IPS-15b (cell line): ENCODE data around the gene CHST15.
"Not testable (repeated sequence)": the region's sequence is repeated elsewhere in the genome, so short reads cannot be mapped to it uniquely, and the experiment has no call there.

Experiments
- H3K27me3 ChIP-seq: one replicate; pipeline ENCODE4 v1.6.1; 2013; ENCODE audit warnings: low read length; ENCODE audit not compliant: control insufficient read depth, insufficient read depth
- H3K36me3 ChIP-seq: one replicate; pipeline ENCODE4 v1.6.1; 2013; ENCODE audit warnings: low read length; ENCODE audit not compliant: control insufficient read depth, insufficient read depth
- H3K4me1 ChIP-seq: one replicate; pipeline ENCODE4 v1.6.1; 2013; ENCODE audit warnings: mild to moderate bottlenecking, low read length; ENCODE audit not compliant: control insufficient read depth, insufficient read depth
- H3K4me3 ChIP-seq: one replicate; pipeline ENCODE4 v1.5.1; 2013; ENCODE audit warnings: low read depth, low read length
- H3K9ac ChIP-seq: one replicate; pipeline ENCODE4 v1.6.1; 2013; ENCODE audit warnings: low read depth, mild to moderate bottlenecking, low read length
- H3K9me3 ChIP-seq: one replicate; pipeline ENCODE4 v1.6.1; 2013; ENCODE audit warnings: mild to moderate bottlenecking, low read length; ENCODE audit not compliant: control insufficient read depth, insufficient read depth

The CHST15 gene

DNA sequence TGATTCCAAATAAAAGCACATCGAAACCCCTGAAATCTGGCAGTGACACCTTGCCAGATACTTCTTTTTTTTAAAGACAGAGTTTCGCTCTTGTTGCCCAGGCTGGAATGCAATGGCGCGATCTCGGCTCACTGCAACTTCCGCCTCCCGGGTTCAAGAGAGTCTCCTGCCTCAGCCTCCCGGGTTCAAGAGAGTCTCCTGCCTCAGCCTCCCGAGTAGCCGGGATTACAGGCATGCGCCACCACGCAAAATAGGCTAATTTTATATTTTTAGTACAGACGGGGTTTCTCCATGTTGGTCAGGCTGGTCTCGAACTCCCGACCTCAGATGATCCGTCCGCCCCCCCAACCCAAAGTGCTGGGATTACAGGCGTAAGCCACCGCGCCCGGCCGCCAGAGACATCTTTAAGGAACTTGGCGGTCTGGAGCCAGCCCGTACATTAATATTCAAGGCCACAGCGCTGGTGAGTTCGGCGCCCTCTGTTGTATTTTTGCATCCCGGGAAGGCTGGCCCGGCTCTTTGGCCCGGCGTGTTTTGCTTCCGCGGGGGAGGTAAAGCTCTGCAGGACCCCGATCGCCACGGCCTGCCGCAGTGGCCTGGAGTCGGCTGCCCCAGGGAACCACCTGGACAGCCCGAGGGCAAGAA, 498 bp upstream of the CHST15 start:
- not testable (repeated sequence) for H3K9ac ChIP-seq, H3K36me3 ChIP-seq, H3K9me3 ChIP-seq, H3K4me1 ChIP-seq
- Histone ChIP-seq H3K27me3 (peaks cover 20% of the 10 kb centered on the region), H3K4me3 (peak overlapping the region; percentile 59)

DNA sequence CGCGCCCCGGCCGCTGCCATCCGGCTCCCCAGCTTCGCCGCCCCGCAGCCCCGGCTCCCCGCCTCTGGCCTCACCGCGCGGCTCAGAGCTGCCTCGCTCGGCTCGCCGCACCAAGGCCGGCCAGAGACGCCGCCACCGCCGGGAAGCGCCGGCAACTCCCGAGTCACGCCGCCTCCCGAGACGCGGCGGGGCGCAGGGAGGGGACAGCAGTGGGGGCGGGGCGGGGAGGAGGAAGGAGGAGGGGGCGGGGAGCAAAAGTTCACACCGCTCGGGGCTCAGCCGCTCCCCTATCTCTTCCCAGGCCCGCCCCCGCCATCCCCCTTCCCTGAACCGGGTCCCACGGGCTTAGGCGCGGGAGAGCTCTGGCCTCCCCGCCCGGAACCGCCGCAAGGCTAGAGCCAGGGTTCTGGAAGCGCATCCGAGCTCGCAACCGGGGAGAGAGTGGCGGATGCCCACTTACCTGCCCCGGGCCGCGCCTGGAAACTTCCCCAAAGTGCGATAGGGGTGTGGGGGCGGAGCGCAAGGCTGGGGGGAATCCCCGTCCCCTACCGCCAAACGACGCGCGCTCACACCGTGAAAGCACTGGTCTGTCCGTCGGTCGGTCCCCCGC, 1.0 kb downstream of the CHST15 start:
- H3K9me3 ChIP-seq: no peaks in the 10 kb centered on the region
- H3K36me3 ChIP-seq: no peaks in the 10 kb centered on the region
- H3K4me1 ChIP-seq: peaks cover 2% of the 10 kb centered on the region
- H3K27me3 ChIP-seq: peaks cover 20% of the 10 kb centered on the region
- peak overlapping the region; percentile 64 for H3K4me3 ChIP-seq
- peak overlapping the region; percentile 37 for H3K9ac ChIP-seq

DNA sequence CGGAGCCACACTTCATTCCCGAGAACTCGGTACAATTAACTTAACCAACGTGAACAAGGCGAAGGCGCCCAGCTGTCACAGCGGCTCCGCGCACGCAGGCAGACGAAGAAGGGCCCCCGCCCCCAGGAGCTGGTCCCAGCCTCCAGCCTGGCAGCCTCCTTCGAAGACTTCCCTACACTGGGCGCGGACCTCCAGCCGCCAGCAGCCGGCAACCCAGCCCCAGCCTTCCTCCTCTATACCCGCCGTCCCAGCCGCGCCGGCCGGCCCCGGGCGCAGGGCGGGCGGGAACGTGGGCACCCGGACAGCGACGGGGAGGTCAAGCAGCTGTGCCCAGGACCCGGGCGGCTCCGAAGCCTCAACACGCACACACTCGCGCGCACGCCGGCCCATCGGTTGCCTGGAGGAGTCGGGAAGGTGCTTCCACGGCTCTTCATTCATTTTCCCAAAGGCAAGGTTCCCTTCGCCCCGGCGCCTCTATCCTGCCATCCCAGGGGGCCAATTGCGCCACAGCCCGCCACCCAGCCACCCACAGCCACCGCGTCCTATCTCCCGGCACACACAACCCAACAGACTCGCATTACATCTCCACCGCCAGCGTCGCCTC, 1.6 kb downstream of the CHST15 start:
- no peaks in the 10 kb centered on the region for H3K36me3 ChIP-seq
- H3K9ac ChIP-seq: no peak overlapping the region
- peaks cover 2% of the 10 kb centered on the region for H3K4me1 ChIP-seq
- H3K27me3 ChIP-seq: peaks cover 20% of the 10 kb centered on the region
- no peaks in the 10 kb centered on the region for H3K9me3 ChIP-seq
- peak overlapping the region; percentile 64 for H3K4me3 ChIP-seq

DNA sequence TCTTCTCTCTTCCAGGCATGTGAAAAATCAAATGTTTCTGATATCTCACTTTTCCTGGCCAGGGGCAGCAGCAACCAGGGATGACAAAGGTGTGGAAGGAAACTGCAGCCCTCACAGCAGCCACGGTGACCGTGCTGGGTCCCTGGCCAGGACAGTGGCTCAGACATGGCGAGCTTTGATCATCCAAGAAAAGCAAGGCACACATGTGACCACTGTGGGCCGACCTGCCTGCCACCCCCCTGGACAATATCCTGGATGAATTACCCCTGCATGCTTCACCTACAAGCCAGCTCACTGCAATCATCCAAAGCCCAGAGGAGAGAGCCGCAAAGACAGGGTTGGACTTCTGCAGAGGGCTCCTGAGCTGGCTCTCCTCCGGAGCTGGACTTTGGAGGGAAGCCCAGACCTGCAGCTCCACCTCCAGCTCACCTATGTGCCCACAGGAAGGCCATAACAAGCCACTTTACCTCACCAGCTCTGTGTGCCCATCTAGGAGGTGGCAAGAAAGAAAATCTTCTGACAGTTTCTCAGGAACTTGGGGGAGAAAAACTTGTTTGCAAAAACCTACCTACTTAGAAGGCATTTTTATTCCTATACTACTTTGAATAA, 2.7 kb downstream of the CHST15 start:
- H3K4me1 ChIP-seq: peaks cover 2% of the 10 kb centered on the region
- peaks cover 20% of the 10 kb centered on the region for H3K27me3 ChIP-seq
- no peak overlapping the region for H3K4me3 ChIP-seq
- no peak overlapping the region for H3K9ac ChIP-seq
- no peaks in the 10 kb centered on the region for H3K36me3 ChIP-seq
- H3K9me3 ChIP-seq: no peaks in the 10 kb centered on the region

DNA sequence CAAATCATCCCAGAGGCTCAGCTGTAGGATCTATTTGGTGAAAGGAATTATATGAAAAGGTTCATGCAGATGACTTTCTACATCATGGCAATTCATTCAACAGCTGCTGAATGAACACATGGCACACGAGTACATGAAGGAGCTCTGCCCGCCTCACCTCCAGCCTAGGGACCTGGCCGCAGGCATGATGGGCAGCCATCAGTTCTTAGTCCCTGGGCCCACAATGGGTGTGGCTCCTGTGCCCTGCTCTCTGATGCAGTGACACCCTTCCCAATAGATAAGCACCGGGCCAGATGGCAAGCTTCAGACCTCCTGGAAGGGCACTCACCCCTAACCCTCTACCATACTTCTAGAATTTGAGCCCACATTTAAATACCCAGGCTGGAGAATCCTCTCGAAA, 3.5 kb downstream of the CHST15 start:
- H3K27me3 ChIP-seq: peaks cover 20% of the 10 kb centered on the region
- H3K4me1 ChIP-seq: peaks cover 2% of the 10 kb centered on the region
- no peak overlapping the region for H3K9ac ChIP-seq
- H3K9me3 ChIP-seq: no peaks in the 10 kb centered on the region
- no peak overlapping the region for H3K4me3 ChIP-seq
- no peaks in the 10 kb centered on the region for H3K36me3 ChIP-seq

DNA sequence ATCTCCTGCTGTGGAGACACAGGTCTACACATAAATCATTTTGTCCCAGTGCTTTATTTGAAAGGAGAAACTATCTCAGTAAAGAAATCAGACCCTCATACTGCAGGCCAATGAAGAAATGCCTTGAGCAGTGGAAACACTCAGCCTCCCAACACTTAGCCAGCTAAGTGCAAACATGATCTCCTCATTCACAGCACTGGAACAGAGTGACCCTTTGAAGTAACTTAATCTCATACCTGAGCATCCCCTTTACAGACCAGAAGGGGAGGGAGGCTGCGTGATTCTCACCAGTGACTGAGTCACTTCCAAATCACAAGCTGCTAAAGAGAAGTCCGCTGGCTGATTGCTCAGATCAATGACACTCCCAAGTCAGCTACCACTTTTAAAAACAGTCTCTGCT, 4.5 kb downstream of the CHST15 start:
- H3K36me3 ChIP-seq: no peaks in the 10 kb centered on the region
- H3K4me3 ChIP-seq: no peak overlapping the region
- H3K9ac ChIP-seq: no peak overlapping the region
- H3K4me1 ChIP-seq: peaks cover 2% of the 10 kb centered on the region
- no peaks in the 10 kb centered on the region for H3K9me3 ChIP-seq
- H3K27me3 ChIP-seq: peaks cover 15% of the 10 kb centered on the region

DNA sequence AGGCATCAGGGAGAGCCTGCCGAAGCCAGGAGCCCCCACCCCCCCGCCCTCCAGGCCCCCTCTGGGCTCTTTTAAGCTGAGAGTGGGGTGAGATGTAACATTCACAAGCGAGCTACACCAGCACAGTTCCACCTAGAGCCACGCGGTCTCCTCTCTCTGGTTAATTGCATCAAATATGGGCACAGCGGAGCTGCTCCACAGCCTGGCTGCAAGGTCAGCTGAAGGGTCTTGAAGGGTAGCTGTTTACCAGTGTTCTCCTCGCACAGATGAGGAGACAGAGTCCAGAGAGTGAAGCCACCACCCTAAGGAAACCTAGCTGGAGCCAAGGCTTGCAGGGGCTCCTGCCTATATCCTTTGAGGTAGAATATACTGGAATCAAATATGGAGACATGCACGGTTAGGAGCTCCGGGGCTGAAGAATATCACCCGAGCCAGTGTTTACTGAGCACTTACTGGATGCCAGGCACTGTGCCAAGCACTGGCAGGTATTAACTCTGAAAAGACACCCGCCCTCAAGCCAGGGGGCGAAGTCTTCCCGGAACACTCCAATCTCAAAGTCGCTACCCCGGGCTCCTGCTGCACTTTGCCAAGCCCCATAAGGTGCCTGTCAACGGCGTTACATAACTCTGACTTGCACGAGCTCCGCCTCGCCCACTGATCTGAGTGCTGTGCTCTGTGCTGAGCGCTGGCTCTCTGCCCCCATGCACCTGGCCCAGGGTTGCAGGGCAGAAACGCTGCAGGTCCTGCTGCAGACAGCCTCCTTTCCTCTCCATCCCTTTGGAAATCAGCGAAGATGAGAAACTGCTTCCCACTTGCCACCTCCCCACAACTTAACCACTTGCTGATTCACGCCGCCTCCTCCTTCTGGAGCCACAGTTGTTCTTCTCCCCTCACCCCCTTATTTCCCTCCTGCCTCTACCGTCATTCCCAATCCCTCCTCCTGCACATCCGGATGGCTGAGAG, 5.4 kb downstream of the CHST15 start:
- H3K27me3 ChIP-seq: peaks cover 15% of the 10 kb centered on the region
- H3K4me1 ChIP-seq: peaks cover 2% of the 10 kb centered on the region
- H3K9ac ChIP-seq: no peak overlapping the region
- H3K9me3 ChIP-seq: no peaks in the 10 kb centered on the region
- no peak overlapping the region for H3K4me3 ChIP-seq
- no peaks in the 10 kb centered on the region for H3K36me3 ChIP-seq

DNA sequence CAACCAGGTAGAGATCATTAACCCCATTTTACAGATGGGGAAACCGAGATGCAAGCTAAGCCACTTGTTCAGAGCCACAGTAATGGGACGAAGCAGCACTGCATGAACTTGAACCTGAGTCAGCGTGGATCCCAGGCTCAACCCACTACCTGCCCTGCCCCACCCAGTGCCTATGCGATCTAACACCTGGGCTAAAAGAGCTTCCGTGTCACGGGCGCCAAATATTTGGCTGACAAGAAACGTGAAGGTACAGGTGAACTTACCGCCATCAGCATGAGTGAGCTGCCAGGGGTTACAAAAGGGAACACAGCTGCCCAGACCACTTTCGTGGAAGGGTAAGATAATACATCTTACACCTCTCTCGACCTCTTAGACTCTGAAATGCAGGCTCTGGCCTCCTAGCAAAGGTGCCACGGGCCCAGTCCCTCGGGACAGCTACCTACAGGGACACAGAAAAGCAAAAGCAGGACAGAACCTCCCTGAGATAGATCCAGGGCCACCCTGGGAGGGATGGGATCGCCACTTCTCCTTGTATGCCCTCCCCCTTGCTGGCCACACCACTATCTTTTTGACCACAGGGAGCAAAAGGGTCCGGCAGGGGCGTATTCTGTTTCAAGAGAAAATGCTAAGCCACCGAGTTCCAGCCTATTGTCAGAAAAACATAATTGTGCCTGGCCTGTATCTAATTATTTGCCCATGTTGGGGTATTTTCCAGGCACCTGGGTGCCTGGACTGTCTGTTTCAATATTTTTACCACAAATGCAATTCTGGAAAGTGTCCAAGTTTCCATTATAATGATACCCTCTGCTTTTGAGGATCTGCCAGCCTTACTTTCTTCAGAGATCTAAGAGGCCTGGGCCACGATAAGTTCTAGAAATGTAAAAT, 6.4 kb downstream of the CHST15 start:
- peaks cover 2% of the 10 kb centered on the region for H3K4me1 ChIP-seq
- H3K9ac ChIP-seq: no peak overlapping the region
- H3K36me3 ChIP-seq: no peaks in the 10 kb centered on the region
- peaks cover 15% of the 10 kb centered on the region for H3K27me3 ChIP-seq
- H3K9me3 ChIP-seq: no peaks in the 10 kb centered on the region
- no peak overlapping the region for H3K4me3 ChIP-seq

DNA sequence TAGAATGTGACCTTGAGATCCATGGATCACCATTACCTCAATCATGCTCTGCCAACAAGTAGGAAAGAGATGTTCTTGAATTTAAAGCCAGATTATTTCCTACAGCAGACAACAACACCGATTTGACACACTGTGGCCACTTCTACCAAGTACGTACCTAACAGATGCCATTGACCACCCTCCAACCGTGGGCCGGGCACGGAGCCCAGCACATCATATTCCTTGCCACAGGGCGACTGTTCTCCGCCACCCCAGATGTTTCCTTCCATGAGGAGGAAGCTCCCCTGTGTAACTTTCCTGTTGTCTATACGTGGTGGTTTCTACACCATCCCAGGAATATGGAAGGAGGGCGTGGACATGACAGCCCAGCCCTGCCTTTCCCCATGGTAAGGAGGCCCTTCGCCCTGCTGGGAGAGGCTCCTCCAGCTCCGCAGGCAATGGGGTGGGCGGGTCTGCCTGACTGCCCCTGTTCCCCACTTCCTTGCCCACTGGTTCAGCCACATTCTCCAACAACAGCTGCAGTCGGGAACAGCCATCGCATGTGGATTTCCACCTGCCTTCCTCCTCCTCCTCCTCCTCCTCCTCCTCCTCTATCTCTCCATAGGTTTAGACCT, 7.2 kb downstream of the CHST15 start:
- Histone ChIP-seq H3K36me3 (no peaks in the 10 kb centered on the region), H3K9ac (no peak overlapping the region), H3K27me3 (peaks cover 12% of the 10 kb centered on the region), H3K9me3 (no peaks in the 10 kb centered on the region), H3K4me1 (peaks cover 2% of the 10 kb centered on the region), H3K4me3 (no peak overlapping the region)

DNA sequence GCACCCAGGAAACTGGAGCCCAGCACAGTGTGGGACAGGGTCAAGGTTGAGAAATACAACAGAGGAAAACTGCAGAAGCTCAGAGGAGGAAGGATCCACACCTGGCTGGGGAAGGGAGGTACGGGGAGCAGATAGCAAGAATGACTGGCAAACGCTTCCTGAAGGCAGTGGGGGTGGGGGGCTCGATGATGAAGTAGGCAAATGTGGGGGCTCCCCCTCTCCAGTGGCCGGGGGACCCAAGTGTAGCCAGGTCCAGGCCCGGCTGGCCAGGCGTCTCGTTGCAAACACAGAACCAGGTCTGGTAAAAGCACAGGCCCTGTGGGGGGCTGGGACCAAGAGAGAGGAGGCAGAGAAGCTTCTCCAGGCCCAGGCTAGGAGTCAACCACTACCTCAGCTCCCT, 7.7 kb downstream of the CHST15 start:
- Histone ChIP-seq H3K9ac (no peak overlapping the region), H3K27me3 (peaks cover 7% of the 10 kb centered on the region), H3K4me3 (no peak overlapping the region), H3K36me3 (no peaks in the 10 kb centered on the region), H3K4me1 (peaks cover 2% of the 10 kb centered on the region), H3K9me3 (no peaks in the 10 kb centered on the region)
